Renal cortex interstitium (tissue), 11 donors: ENCODE measurements around the gene AMPH. TPM values are rescaled to one million over a fixed set of nuclear protein-coding genes. Genes with fewer than 3 reads are reported as not detected.
A peak's percentile ranks its signal among the peaks of the same experiment; 100 is the strongest.
"Not testable (repeated sequence)": the region's sequence is repeated elsewhere in the genome, so short reads cannot be mapped to it uniquely, and the experiment has no call there.

Experiments
- DNase-seq, 11 donors: peaks; one replicate each; pipeline ENCODE4 v3.0.0-alpha.2; 2013; ENCODE audit warnings: low read depth in 9 of 11, low spot score in 4 of 11; ENCODE audit errors: extremely low read depth in 1 of 11
- polyA plus RNA-seq, 3 donors: library from polyadenylated mRNA; unstranded; fragments of 120-200 nt; gene quantifications; one replicate each; pipeline ENCODE4 v1.2.1, GENCODE V29; 2013; ENCODE audit not compliant: insufficient read length in 3 of 3

The AMPH gene
- polyA plus RNA-seq, 3 donors = 16.3 to 19.7 (median 16.6) TPM

DNA sequence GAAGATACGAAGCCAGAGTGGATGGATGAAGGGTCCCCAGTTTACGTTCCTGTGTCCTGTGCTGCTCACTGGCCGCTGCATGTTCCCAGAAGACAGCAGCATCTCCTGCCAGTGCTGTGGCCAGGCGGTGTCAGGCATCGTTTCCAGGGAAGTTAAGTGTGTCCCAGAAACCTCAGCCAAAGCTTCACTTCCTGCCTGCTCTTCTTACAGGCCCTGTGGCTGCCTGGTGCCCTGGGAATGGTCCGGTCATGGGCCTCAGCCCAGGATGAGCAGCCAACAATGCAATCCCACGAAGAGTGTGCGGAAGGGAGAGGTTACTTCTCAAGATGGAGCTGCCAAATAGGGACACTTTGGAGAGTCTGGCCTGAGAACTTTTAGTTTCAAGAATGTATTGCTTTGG, 258.0 kb downstream of the AMPH start:
- DNase-seq = no peak

DNA sequence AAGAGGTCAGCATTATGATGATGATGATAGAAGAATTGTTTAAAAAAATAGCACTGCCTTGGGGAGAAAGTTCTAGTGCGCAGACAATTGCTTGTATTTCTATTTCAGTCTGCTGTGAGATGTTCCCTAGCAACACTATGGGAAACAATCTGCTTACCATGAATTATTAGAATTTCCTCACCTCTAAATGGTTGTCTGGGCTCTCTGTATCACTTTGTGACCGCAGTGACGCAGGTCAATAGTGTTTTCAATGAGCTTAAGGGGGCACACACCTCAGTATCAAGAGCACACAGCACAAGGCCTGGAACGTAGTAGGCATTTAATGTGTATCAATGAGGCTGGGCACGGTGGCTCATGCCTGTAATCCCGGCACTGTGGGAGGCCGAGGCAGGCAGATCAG, 258.9 kb downstream of the AMPH start:
- no peak for DNase-seq

DNA sequence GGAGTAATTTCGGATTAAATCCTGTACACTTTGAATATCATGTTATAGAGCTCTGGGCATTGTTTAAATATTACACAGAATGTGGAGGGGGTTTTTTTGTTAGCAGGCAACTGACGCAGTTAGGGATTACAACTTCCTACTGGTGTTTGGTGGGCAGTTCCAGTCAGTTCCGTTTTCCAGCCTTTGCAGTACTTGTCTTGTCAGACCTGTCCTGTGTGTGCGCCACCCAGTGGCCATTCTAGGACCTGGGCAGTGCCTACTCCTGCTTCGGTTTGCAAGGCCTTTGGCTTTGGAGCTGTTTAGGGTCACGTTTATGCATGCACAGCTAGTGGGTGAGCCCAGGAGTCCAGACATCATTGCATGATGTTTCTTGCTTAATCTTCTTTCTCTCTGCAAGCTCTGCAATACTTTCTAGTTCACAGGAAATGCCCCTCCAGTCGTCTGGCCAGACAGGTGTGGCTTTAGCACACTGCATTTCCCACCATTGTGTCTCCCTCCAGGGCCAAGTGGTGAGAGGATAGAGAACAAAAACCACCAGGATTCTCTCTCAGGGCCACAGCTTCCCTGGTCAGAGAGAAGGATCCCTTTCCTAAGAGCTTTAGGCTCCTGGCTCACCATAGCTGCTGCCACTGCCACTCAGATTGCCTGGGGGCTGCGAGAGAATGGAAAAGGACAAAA, 261.2 kb downstream of the AMPH start:
- peak in 10 of 11 donors; percentile 47 to 80 (median 69) for DNase-seq

DNA sequence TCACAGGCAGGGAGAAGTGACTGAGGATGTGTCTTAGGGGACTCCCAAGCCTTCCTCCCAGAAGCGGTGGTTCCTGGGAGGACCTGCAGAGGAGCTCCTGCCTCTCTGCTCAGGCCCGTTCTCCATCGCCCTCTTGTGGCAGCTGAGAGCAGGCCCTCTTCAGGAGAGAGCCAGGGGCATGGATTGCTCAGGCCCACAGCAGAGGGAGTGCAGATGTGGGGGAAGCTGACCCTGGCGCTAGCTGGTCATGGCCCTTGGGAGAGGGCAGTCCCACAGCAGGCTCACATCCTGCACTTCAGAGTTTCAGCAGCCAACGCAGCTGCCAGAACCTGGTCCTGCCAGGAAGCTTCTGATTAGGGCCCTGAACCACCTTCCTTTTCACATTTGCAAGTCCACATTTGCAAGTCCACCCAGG, 263.0 kb downstream of the AMPH start:
- DNase-seq = peak in 6 of 11 donors; percentile 12 to 31 (median 28)

DNA sequence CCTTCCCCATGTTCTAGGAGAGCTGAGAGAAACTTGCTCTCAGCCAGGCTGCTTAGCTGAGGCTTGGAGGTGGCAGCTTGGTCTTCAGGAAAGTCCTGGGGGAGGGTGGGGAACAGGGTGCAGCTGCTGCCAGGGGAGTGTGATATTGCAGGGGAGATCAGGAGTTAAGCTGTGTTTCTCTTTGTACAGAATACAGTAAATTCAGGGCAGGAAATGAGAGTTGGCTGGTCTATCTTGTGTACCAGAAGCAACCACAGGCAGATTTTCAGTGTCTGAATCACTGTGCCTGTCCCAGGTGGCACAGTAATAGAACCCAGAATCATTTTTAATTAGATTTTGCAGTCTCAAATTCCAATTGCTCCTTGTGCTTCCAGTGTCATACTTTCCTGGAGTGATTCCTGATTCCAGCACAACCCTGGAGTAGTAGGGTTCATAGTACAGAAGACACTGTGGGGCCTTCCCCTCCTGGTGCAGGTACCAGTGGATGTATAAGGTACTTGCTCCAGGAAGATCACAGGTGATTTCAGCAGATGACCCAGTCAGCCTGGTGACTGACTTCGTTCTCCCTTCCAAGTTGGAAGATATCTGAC, 263.8 kb downstream of the AMPH start:
- no peak for DNase-seq

DNA sequence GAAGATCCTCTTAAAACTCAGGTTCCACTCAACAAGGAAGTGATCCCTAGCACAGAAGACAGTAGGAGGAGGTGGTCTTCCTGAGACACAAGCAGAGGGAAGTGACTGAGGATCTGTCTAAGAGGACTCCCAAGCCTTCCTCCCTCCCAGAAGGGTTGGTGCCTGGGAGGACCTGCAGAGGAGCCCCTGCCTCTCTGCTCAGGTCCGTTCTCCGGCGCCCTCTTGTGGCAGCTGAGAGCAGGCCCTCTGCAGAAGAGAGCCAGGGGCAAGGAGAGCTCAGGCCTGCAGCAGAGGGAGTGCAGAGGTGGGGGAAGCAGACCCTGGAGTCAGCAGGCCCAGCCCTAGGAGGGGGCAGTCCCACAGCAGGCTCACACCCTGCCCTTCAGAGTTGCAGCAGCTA, 267.8 kb downstream of the AMPH start:
- not testable (repeated sequence) for DNase-seq

DNA sequence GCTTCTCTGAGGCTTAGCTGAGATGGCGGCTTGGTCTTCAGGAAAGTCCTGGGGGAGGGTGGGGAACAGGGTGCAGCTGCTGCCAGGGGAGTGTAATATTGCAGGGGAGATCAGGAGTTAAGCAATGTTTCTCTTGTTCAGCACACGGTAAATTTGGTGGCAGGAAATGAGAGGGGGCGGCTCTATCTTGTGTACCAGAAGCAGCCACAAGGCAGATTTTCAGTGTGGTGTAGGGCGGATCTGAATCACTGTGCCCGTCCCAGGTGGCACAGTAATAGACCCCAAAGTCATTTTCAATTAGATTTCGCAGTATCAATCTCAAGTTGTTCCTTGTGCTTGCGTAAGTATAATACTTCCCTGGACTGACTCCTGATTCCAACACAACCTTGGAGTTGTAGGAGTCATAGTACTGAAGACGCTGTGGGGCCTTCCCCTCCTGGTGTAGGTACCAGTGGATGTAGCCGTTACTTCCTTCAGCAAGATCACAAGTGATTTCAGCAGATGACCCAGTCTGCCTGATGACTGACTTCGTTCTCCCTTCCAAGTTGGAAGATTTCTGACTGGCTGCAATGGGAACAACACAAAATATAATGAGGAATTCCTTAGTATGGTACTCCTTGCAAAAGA, 268.4 kb downstream of the AMPH start:
- DNase-seq = not testable (repeated sequence)

DNA sequence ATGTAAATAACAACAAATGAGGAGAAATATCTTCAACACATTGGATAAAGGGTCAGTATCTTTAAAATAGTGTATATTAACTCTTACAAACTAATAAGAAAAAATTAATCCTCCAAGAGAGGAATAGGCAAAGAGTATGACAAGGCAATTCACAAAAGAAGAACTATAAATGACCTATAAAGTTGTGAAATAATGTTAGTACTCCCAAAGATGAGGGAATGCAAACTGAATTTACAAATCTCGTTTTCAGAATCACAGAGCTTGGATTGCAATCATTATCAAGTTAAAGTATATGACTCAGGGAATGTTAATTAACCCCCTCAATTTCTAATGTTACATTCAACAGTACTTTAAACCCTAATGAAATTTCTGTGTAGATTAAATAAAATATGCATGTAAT, 270.4 kb downstream of the AMPH start:
- DNase-seq = no peak

DNA sequence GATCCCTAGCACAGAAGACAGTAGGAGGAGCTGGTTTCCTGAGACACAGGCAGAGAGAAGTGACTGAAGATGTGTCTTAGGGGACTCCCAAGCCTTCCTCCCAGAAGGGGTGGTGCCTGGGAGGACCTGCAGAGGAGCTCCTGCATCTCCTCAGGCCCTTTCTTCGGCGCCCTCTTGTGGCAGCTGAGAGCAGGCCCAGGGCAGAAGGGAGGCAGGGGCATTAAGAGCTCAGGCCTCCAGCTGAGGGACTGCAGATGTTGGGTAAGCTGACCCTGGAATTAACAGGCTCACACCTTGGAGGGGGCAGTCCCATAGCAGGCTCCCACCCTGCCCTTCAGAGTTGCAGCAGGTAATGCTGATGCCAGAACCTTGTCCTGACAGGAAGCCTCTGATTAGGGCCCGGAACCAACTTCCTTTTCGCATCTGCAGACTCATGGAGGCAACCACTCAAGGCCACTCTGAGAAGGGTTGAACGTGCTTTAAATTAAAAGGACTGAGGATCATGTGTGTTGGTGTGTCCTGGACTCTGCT, 272.0 kb downstream of the AMPH start:
- DNase-seq = not testable (repeated sequence)

DNA sequence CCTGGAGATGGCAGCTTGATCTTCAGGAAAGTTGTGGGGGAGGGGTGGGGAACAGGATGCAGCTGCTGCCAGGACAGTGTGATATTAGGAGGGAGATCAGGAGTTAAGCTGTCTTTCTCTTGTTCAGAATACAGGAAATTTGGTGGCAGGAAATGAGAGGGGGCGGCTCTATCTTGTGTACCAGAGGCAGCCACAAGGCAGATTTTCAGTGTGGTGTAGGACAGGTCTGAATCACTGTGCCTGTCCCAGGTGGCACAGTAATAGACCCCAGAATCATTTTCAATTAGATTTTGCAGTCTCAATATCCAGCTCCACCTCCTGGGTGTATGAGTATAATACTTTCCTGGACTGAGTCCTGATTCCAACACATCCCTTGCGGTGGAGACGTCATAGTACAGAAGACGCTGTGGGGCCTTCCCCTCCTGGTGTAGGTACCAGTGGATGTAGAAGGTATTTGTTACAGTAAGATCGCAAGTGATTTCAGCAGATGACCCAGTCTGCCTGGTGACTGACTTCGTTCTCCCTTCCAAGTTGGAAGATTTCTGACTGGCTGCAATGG, 272.8 kb downstream of the AMPH start:
- peak in 2 of 11 donors; percentile 18 to 49 for DNase-seq

DNA sequence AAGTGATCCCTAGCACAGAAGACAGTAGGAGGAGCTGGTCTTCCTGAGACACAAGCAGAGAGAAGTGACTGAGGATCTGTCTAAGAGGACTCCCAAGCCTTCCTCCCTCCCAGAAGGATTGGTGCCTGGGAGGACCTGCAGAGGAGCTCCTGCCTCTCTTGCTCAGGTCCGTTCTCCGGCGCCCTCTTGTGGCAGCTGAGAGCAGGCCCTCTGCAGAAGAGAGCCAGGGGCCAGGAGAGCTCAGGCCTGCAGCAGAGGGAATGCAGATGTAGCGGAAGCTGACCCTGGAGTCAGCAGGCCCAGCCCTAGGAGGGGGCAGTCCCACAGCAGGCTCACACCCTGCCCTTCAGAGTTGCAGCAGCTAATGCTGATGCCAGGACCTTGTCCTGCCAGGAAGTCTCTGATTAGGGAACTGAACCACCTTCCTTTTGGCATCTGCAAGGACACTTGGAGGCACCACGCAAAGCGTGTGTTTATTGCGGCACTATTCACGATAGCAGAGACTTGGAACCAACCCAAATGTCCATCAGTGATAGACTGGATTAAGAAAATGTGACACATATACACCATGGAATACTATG, 276.8 kb downstream of the AMPH start:
- DNase-seq = not testable (repeated sequence)

DNA sequence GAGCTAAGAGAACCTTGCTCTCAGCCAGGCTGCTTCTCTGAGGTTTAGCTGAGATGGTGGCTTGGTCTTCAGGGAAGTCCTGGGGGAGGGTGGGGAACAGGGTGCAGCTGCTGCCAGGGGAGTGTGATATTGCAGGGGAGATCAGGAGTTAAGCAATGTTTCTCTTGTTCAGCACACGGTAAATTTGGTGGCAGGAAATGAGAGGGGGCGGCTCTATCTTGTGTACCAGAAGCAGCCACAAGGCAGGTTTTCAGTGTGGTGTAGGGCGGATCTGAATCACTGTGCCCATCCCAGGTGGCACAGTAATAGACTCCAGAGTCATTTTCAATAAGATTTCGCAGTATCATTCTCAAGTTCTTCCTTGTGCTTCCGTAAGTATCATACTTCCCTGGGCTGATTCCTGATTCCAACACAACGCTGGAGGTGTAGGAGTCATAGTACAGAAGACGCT, 277.7 kb downstream of the AMPH start:
- DNase-seq = not testable (repeated sequence)

DNA sequence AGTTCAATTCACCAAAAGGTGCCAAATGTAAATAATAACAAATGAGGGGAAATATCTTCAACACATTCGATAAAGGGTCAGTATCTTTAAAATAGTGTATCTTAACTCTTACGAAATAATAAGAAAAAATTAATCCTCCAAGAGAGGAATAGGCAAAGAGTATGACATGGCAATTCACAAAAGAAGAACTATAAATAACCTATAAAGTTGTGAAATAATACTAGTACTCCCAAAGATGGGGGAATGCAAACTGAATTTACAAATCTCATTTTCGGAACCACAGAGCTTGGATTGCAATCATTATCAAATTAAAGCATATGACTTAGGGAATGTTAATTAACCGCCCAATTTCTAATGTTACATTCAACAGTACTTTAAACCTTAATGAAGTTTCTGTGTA, 279.6 kb downstream of the AMPH start:
- DNase-seq = no peak

DNA sequence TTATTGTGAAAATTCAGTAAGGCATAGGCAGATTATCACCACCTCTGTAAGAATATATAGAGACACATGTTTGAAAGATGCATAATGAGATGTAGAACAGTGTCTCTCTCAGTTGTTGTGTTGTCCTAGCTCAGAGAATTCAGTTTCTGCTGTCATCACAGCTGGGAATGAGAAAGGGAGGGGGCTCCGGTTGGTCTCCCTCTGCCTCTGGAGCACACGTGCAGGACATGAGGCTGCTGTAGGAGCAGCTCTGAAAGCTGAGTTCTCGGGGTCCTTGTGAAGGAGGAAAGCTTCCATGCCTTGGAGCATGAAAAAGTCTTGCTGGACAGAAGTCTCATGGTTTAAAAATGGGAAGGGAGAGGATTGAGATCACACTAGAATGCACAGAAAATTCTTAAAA, 280.4 kb downstream of the AMPH start:
- DNase-seq = not testable (repeated sequence)

DNA sequence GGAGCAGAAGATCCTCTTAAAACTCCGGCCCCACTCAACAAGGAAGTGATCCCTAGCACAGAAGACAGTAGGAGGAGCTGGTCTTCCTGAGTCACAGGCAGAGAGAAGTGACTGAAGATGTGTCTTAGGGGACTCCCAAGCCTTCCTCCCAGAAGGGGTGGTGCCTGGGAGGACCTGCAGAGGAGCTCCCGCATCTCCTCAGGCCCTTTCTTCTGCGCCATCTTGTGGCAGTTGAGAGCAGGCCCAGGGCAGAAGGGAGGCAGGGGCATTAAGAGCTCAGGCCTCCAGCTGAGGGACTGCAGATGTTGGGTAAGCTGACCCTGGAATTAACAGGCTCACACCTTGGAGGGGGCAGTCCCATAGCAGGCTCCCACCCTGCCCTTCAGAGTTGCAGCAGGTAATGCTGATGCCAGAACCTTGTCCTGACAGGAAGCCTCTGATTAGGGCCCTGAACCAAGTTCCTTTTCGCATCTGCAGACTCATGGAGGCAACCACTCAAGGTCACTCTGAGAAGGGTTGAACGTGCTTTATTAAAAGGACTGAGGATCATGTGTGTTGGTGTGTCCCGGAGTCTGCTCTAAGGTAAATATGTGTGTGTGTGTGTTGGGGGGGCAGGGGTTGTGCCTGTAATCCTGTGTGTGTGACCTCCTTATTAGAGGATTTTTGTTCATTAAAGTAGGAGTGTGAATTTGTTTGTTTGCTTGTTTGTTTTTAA, 281.1 kb downstream of the AMPH start:
- DNase-seq = not testable (repeated sequence)

DNA sequence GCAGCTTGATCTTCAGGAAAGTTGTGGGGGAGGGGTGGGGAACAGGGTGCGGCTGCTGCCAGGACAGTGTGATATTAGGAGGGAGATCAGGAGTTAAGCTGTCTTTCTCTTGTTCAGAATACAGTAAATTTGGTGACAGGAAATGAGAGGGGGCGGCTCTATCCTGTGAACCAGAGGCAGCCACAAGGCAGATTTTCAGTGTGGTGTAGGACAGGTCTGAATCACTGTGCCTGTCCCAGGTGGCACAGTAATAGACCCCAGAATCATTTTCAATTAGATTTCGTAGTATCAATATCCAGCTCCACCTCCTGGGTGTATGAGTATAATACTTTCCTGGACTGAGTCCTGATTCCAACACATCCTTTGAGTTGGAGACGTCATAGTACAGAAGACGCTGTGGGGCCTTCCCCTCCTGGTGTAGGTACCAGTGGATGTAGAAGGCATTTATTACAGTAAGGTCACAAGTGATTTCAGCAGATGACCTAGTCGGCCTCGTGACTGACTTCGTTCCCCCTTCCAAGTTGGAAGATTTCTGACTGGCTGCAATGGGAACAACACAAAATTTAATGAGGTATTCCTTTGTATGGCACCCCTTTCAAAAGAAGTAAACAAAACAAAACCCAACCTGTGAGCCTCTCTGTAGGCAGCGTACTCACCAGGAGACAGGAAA, 281.9 kb downstream of the AMPH start:
- not testable (repeated sequence) for DNase-seq

DNA sequence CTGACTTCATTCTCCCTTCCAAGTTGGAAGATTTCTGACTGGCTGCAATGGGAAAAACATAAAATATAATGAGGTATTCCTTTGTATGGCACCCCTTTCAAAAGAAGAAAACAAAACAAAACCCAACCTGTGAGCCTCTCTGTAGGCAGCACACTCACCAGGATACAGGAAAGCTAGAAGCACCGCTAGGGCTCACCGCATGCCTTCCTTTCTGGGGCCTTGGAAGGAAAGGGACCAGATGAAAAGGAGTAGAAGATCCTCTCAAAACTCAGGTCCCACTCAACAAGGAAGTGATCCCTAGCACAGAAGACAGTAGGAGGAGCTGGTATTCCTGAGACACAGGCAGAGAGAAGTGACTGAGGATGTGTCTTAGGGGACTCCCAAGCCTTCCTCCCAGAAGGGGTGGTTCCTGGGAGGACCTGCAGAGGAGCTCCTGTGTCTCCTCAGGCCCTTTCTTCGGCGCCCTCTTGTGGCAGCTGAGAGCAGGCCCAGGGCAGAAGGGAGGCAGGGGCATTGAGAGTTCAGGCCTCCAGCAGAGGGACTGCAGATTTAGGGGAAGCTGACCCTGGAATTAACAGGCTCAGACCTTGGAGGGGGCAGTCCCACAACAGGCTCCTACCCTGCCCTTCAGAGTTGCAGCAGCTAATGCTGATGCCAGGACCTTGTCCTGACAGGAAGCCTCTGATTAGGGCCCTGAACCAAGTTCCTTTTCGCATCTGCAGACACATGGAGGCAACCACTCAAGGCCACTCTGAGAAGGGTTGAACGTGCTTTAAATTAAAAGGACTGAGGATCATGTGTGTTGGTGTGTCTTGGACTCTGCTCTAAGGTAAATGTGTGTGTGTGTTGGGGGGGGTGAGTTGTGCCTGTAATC, 285.6 kb downstream of the AMPH start:
- not testable (repeated sequence) for DNase-seq
